ENCODE results near the gene ANAPC15. TPM values are rescaled to one million over a fixed set of nuclear protein-coding genes. Genes with fewer than 3 reads are reported as not detected.

The ANAPC15 gene
- total RNA-seq, 1 experiment from 2014 or later: 65.6 TPM

- ATAC-seq: no peak
- RAD21 ChIA-PET (ENCODE audit: low non-redundant PET in 1 of 2, low total read pairs in 2 of 2, uncharacterized antibody in 2 of 2, unreplicated experiment in 2 of 2): no interaction called here
These were observed 43.3 kb upstream of the ANAPC15 start for GRCh38 chr11:72155751-72156150.

More at GRCh38 chr11:72155751-72156150, 43.3 kb upstream of the ANAPC15 start:
- no TSS peak for BruUV-seq (replicated peaks)
- no peak overlapping the region for H3K4me3 ChIP-seq (replicated peaks in 1 of 2; ENCODE audit: low read depth in 1 of 2, low read length in 2 of 2)
- no peaks in the 10 kb centered on the region for H3K9me3 ChIP-seq (ENCODE audit: control insufficient read depth in 1 of 2, insufficient read depth in 1 of 2, low read depth in 1 of 2, low read length in 2 of 2)
- no peak for DNase-seq (ENCODE audit: low read depth, low spot score)
- CTCF ChIA-PET: no interaction called here
- no peak overlapping the region for H3K27ac ChIP-seq (ENCODE audit: low read depth, low read length)
- intact Hi-C loops (cut with micrococcal nuclease): no loop called here
- H3K9ac ChIP-seq (ENCODE audit: low read length): no peak overlapping the region
- TF ChIP-seq CEBPB (IDR thresholded peaks at IDR 0.05; ENCODE audit: low read depth): no peak
- no peak for TF ChIP-seq ZFX (IDR thresholded peaks at IDR 0.05)
- TF ChIP-seq POLR2A (IDR thresholded peaks at IDR 0.05; ENCODE audit: borderline replicate concordance, extremely low read depth, insufficient read depth, insufficient read length): no peak
- TF ChIP-seq CTCF (IDR thresholded peaks at IDR 0.05 in 2 of 3, conservative IDR thresholded peaks at IDR 0.05 in 1 of 3; ENCODE audit: borderline replicate concordance in 1 of 3, insufficient read depth in 1 of 3, low read depth in 2 of 3, low read length in 2 of 3): no peak
- no peak for TF ChIP-seq REST (IDR thresholded peaks at IDR 0.05; ENCODE audit: low read depth)
- TF ChIP-seq MAX (IDR thresholded peaks at IDR 0.05): no peak
- no peak for TF ChIP-seq FOSL1 (IDR thresholded peaks at IDR 0.05; ENCODE audit: low read depth)
- no peak for TF ChIP-seq SIN3A (IDR thresholded peaks at IDR 0.05; ENCODE audit: low read depth)
- TF ChIP-seq CBX3 (IDR thresholded peaks at IDR 0.05; ENCODE audit: low read depth): no peak
- no peak for TF ChIP-seq ATF3 (IDR thresholded peaks at IDR 0.05)
- no peak for TF ChIP-seq EGR1 (IDR thresholded peaks at IDR 0.05; ENCODE audit: low read depth)
- TF ChIP-seq EZH2 (IDR thresholded peaks at IDR 0.05): no peak
- no peak overlapping the region for H3K4me2 ChIP-seq (ENCODE audit: low read length)
- H3K4me1 ChIP-seq (ENCODE audit: control insufficient read depth in 1 of 2, insufficient read depth in 2 of 2, low read length in 2 of 2): no peaks in the 10 kb centered on the region
- H3K79me2 ChIP-seq (ENCODE audit: insufficient read depth, low read length): no peaks in the 10 kb centered on the region
- no peak overlapping the region for H2AFZ ChIP-seq (ENCODE audit: low read depth, low read length, poor library complexity, severe bottlenecking)
- no peaks in the 10 kb centered on the region for H3K9me2 ChIP-seq (ENCODE audit: insufficient read depth)
- no peaks in the 10 kb centered on the region; the same call in 1 of the 2 replicates for H3K27me3 ChIP-seq (ENCODE audit: insufficient read depth, low read length)
- no peaks in the 10 kb centered on the region for H4K20me1 ChIP-seq (ENCODE audit: insufficient read depth)
- no peaks in the 10 kb centered on the region for H3K36me3 ChIP-seq (ENCODE audit: control insufficient read depth in 1 of 2, insufficient read depth in 2 of 2, low read length in 2 of 2)
- POLR2A ChIA-PET: no interaction called here

All from HCT116 (cell line).